B cell (primary cell): ENCODE data around the gene DOCK1. TPM values are rescaled to one million over a fixed set of nuclear protein-coding genes. Genes with fewer than 3 reads are reported as not detected.

Experiments
- ATAC-seq: fragments of 200-7000 bp; cut with Tn5 transposase; one replicate; pipeline ENCODE4 v1.10.0; 2021; ENCODE audit warnings: low read depth, mild to moderate bottlenecking, moderate number of reproducible peaks, moderate library complexity
- CTCF ChIA-PET: fragments of 350-600 bp; sonication (Branson Sonifier 250); formaldehyde crosslinking; loops from one replicate; lab custom pipeline; 2021; ENCODE audit warnings: antibody characterized with exemption, inconsistent platforms; lab: Charles Lee
- POLR2A ChIA-PET: fragments of 350-600 bp; sonication (Branson Sonifier 250); formaldehyde crosslinking; loops from one replicate; lab custom pipeline; 2021; ENCODE audit warnings: antibody characterized with exemption; lab: Charles Lee
- DNase-seq: peaks from one replicate; pipeline ENCODE4 v3.0.0; 2013
- H2AFZ ChIP-seq: 2 replicates; pipeline ENCODE4 v1.6.1; 2012; ENCODE audit warnings: mild to moderate bottlenecking, low read depth, low read length; ENCODE audit not compliant: insufficient read depth, poor library complexity, severe bottlenecking
- H3K27ac ChIP-seq, 2 donors: 1 replicate in 1 of 2; 2 replicates in 1 of 2; pipeline ENCODE4 v1.5.1; 2012 to 2013; ENCODE audit warnings: low read length in 2 of 2, mild to moderate bottlenecking in 2 of 2, moderate library complexity in 1 of 2
- H3K27me3 ChIP-seq, 4 experiments: fragments of 200-600 bp in 1 of 4; sonication (generic) in 1 of 4; replicated peaks in 1 of 4; 1 replicate in 2 of 4; 2 replicates in 2 of 4; pipeline versions ENCODE4 v1.6.1 to v1.7.0; 2013 to 2016; ENCODE audit warnings: low read length in 3 of 4, mild to moderate bottlenecking in 2 of 4, mixed read lengths in 1 of 4, moderate library complexity in 1 of 4; ENCODE audit not compliant: insufficient read depth in 4 of 4, control insufficient read depth in 3 of 4; ENCODE audit errors: control extremely low read depth in 1 of 4
- H3K36me3 ChIP-seq, 2 experiments: replicated peaks in 1 of 2; 1 replicate in 1 of 2; 2 replicates in 1 of 2; pipeline versions ENCODE4 v1.6.1 to v1.7.1; 2013; ENCODE audit warnings: low read length in 1 of 2; ENCODE audit not compliant: insufficient read depth in 2 of 2, control insufficient read depth in 1 of 2; ENCODE audit errors: control extremely low read depth in 1 of 2, extremely low read depth in 1 of 2
- H3K4me1 ChIP-seq, 2 donors: fragments of 200-600 bp in 1 of 2; sonication (generic) in 1 of 2; 1 replicate in 1 of 2; 2 replicates in 1 of 2; pipeline versions ENCODE4 v1.5.1 to v1.6.1; 2013 to 2017; ENCODE audit warnings: low read length in 2 of 2; ENCODE audit not compliant: control insufficient read depth in 2 of 2, insufficient read depth in 2 of 2
- H3K4me2 ChIP-seq: replicated peaks from 2 replicates; pipeline ENCODE3; 2012; ENCODE audit warnings: mild to moderate bottlenecking, low read depth, low read length; ENCODE audit not compliant: poor library complexity, severe bottlenecking
- H3K4me3 ChIP-seq, 5 experiments: fragments of 200-600 bp in 1 of 5; sonication (generic) in 1 of 5; 1 replicate in 3 of 5; 2 replicates in 2 of 5; pipeline versions ENCODE4 v1.5.1 to v1.7.0; 2011 to 2016; ENCODE audit warnings: low read length in 4 of 5, mild to moderate bottlenecking in 4 of 5, low read depth in 2 of 5, control low read depth in 1 of 5, moderate library complexity in 1 of 5; ENCODE audit not compliant: insufficient read depth in 1 of 5; ENCODE audit errors: control extremely low read depth in 1 of 5, extremely low read depth in 1 of 5
- H3K79me2 ChIP-seq: fragments of 200-600 bp; sonication (generic); one replicate; pipeline ENCODE4 v1.6.0; 2016; ENCODE audit warnings: low read length; ENCODE audit not compliant: control insufficient read depth, insufficient read depth
- H3K9ac ChIP-seq: fragments of 200-600 bp; sonication (generic); 2 replicates; pipeline ENCODE4 v1.6.1; 2017; ENCODE audit warnings: mild to moderate bottlenecking, low read length, moderate library complexity
- H3K9me3 ChIP-seq, 3 donors: one replicate each; pipeline versions ENCODE4 v1.6.1 to v1.7.1; 2013; ENCODE audit warnings: low read length in 2 of 3; ENCODE audit not compliant: control insufficient read depth in 2 of 3, insufficient read depth in 1 of 3; ENCODE audit errors: control extremely low read depth in 1 of 3
- H4K20me1 ChIP-seq: 2 replicates; pipeline ENCODE4 v1.6.0; 2012; ENCODE audit warnings: mild to moderate bottlenecking, low read length; ENCODE audit not compliant: insufficient read depth, control insufficient read depth, poor library complexity, severe bottlenecking
- H3K27ac Mint-ChIP-seq: one replicate; pipeline ENCODE4 v1.8.0; 2021; ENCODE audit warnings: mixed read lengths
- H3K27me3 Mint-ChIP-seq: one replicate; pipeline ENCODE4 v1.8.0; 2021; ENCODE audit warnings: mixed read lengths
- H3K4me1 Mint-ChIP-seq: one replicate; pipeline ENCODE4 v1.8.0; 2021; ENCODE audit warnings: mixed read lengths
- H3K4me3 Mint-ChIP-seq: one replicate; pipeline ENCODE4 v1.8.0; 2021; ENCODE audit warnings: mixed read lengths
- H3K9me3 Mint-ChIP-seq: one replicate; pipeline ENCODE4 v1.8.0; 2022; ENCODE audit warnings: mixed read lengths; ENCODE audit not compliant: insufficient read depth
- CTCF ChIP-seq: fragments of 200-600 bp; IDR thresholded peaks from one replicate; pipeline ENCODE4 v1.8.0; 2022; ENCODE audit warnings: antibody characterized with exemption, mild to moderate bottlenecking
- EZH2 ChIP-seq: IDR thresholded peaks from 2 replicates; pipeline ENCODE4 v1.6.1; 2012; ENCODE audit warnings: borderline replicate concordance, low read depth, mild to moderate bottlenecking, moderate library complexity, low read length; ENCODE audit not compliant: insufficient read depth, poor library complexity, severe bottlenecking
- WGBS: methylation state at CpG from one replicate; pipeline ENCODE4 v1.1.5; 2013; ENCODE audit warnings: missing lambda C conversion rate; ENCODE audit not compliant: insufficient coverage; 5-methylcytosine and 5-hydroxymethylcytosine counted together
- intact Hi-C: fragments of 100-400 bp; cut with micrococcal nuclease; formaldehyde crosslinking; loops from one replicate; pipeline ENCODE4 v1.10.0; 2022
- polyA plus RNA-seq: library from polyadenylated mRNA; depleted of rRNA; stranded (reverse); fragments of >200 nt; gene quantifications from 2 replicates; pipeline ENCODE4 v1.2.3, GENCODE V29; 2012
- total RNA-seq, 2 donors: library from RNA; stranded (reverse); fragments of 120-200 nt in 1 of 2; gene quantifications; 1 replicate in 1 of 2; 2 replicates in 1 of 2; pipeline versions ENCODE4 v1.2.3 to v1.2.4, GENCODE V29; 2013 to 2022

Gene DOCK1
- total and polyA plus RNA-seq, 2 donors (not counting 1 experiment from before 2014, with no cell fraction given) = not detected

- TF ChIP-seq EZH2 (no peak), CTCF (no peak)
- intact Hi-C loops = no loop called here
- no peak overlapping the region for H3K4me2 ChIP-seq
- H3K4me1 ChIP-seq = no peaks in the 10 kb centered on the region
- POLR2A ChIA-PET = no interaction called here
- Mint-ChIP-seq H3K4me1 (no peaks in the 10 kb centered on the region), H3K27me3 (no peaks in the 10 kb centered on the region), H3K4me3 (no peak overlapping the region), H3K27ac (no peak overlapping the region), H3K9me3 (no peaks in the 10 kb centered on the region)
- no peak overlapping the region for H3K27ac ChIP-seq
- ATAC-seq = no peak
- no peak overlapping the region for H2AFZ ChIP-seq
- CTCF ChIA-PET = no interaction called here
- H3K9me3 ChIP-seq = peaks cover 0 to 5% (median 0%) of the 10 kb centered on the region in 3 donors
- no peaks in the 10 kb centered on the region for H4K20me1 ChIP-seq
- no peak overlapping the region for H3K9ac ChIP-seq
- H3K4me3 ChIP-seq = no peak overlapping the region
- H3K36me3 ChIP-seq = no peaks in the 10 kb centered on the region
- H3K27me3 ChIP-seq = no peaks in the 10 kb centered on the region
- WGBS = 87% methylated on average over 4 of the region's 7 CpGs
- no peaks in the 10 kb centered on the region for H3K79me2 ChIP-seq
- no peak for DNase-seq
These were observed 128.9 kb downstream of the DOCK1 start for GRCh38 chr10:127034034-127034633.

- no peak overlapping the region for H3K4me3 Mint-ChIP-seq
- DNase-seq (no peak), ATAC-seq (no peak)
- 96% methylated on average over 4 of the region's 5 CpGs for WGBS
- no peaks in the 10 kb centered on the region for H3K27me3 Mint-ChIP-seq
- no peak overlapping the region for H3K27ac Mint-ChIP-seq
- no peaks in the 10 kb centered on the region for H3K36me3 ChIP-seq
- TF ChIP-seq CTCF (no peak), EZH2 (no peak)
- H3K4me1 ChIP-seq = no peaks in the 10 kb centered on the region
- H3K4me2 ChIP-seq = no peak overlapping the region
- H3K9me3 Mint-ChIP-seq = peaks cover 3% of the 10 kb centered on the region
- intact Hi-C loops = no loop called here
- no peaks in the 10 kb centered on the region for H3K4me1 Mint-ChIP-seq
- no peaks in the 10 kb centered on the region for H3K79me2 ChIP-seq
- H3K4me3 ChIP-seq = no peak overlapping the region
- no peak overlapping the region for H2AFZ ChIP-seq
- CTCF ChIA-PET = no interaction called here
- no peaks in the 10 kb centered on the region for H4K20me1 ChIP-seq
- H3K9ac ChIP-seq = no peak overlapping the region
- POLR2A ChIA-PET = no interaction called here
- H3K27me3 ChIP-seq = no peaks in the 10 kb centered on the region
- peaks cover 0 to 3% (median 0%) of the 10 kb centered on the region in 3 donors for H3K9me3 ChIP-seq
- H3K27ac ChIP-seq = no peak overlapping the region
These were observed 129.6 kb downstream of the DOCK1 start for GRCh38 chr10:127034790-127035189.
